ENCODE data around the gene CSK. TPM values are rescaled to one million over a fixed set of nuclear protein-coding genes. Genes with fewer than 3 reads are reported as not detected.

Gene CSK
- total RNA-seq, 1 experiment from 2014 or later, result 49.2 TPM

- TF ChIP-seq, protein P1, sequence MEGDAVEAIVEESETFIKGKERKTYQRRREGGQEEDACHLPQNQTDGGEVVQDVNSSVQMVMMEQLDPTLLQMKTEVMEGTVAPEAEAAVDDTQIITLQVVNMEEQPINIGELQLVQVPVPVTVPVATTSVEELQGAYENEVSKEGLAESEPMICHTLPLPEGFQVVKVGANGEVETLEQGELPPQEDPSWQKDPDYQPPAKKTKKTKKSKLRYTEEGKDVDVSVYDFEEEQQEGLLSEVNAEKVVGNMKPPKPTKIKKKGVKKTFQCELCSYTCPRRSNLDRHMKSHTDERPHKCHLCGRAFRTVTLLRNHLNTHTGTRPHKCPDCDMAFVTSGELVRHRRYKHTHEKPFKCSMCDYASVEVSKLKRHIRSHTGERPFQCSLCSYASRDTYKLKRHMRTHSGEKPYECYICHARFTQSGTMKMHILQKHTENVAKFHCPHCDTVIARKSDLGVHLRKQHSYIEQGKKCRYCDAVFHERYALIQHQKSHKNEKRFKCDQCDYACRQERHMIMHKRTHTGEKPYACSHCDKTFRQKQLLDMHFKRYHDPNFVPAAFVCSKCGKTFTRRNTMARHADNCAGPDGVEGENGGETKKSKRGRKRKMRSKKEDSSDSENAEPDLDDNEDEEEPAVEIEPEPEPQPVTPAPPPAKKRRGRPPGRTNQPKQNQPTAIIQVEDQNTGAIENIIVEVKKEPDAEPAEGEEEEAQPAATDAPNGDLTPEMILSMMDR (conservative IDR thresholded peaks at IDR 0.05), result no peak
- H2BK5ac ChIP-seq (ENCODE audit: insufficient read length, low read length), result no peak overlapping the region
- H3K4ac ChIP-seq (ENCODE audit: low read depth, low read length), result no peak overlapping the region
- no peak overlapping the region for H3K23ac ChIP-seq (ENCODE audit: insufficient read length, low read depth, low read length)
- H3K9ac ChIP-seq (ENCODE audit: extremely low read depth, insufficient read length, low read length), result no peak overlapping the region
- H4K91ac ChIP-seq (ENCODE audit: insufficient read length, low read depth, low read length), result no peak overlapping the region
- H4K20me1 ChIP-seq (ENCODE audit: control insufficient read depth, insufficient read depth, insufficient read length), result no peaks in the 10 kb centered on the region
- no peak overlapping the region for H4K8ac ChIP-seq (replicated peaks; ENCODE audit: insufficient read length, low read depth, low read length)
- no peaks in the 10 kb centered on the region for H3K4me1 ChIP-seq (ENCODE audit: insufficient read depth, low read length)
- no peak overlapping the region for H3K4me2 ChIP-seq (ENCODE audit: insufficient read depth, insufficient read length, low read length)
- no peaks in the 10 kb centered on the region for H3K9me3 ChIP-seq (ENCODE audit: control insufficient read depth, low read depth, low read length)
- H3K4me1 Mint-ChIP-seq, result peaks cover 40 to 56% of the 10 kb centered on the region in 2 experiments
- no peak overlapping the region; a peak in 1 of 5 replicates for H3K4me3 Mint-ChIP-seq
- no peaks in the 10 kb centered on the region for H3K9me3 Mint-ChIP-seq
- H3K27me3 ChIP-seq (ENCODE audit: insufficient read depth, low read length), result peaks cover 4% of the 10 kb centered on the region; the same call in 1 of the 2 replicates
- H2BK120ac ChIP-seq (ENCODE audit: low read depth, low read length, poor library complexity, severe bottlenecking), result no peak overlapping the region
- no peak overlapping the region for H4K5ac ChIP-seq (ENCODE audit: insufficient read length, low read depth, low read length)
- no peak overlapping the region; the same call in 1 of the 2 replicates for H3K14ac ChIP-seq (ENCODE audit: insufficient read depth, low read length)
- no peak overlapping the region for H2BK12ac ChIP-seq (ENCODE audit: insufficient read length, low read depth, low read length)
- H2AFZ ChIP-seq (ENCODE audit: low read length), result no peak overlapping the region
- H3K27me3 Mint-ChIP-seq (ENCODE audit: low read depth), result peaks cover 51% of the 10 kb centered on the region
- no peak overlapping the region for H2AK5ac ChIP-seq (ENCODE audit: insufficient read length, low read length)
- no peak overlapping the region for H2BK15ac ChIP-seq (ENCODE audit: low read depth, low read length)
- H3K27ac Mint-ChIP-seq, result no peak overlapping the region; a peak in 1 of 7 replicates
- no peak overlapping the region for H2BK20ac ChIP-seq (ENCODE audit: low read depth, low read length, poor library complexity, severe bottlenecking)
- no peaks in the 10 kb centered on the region for H3K79me2 ChIP-seq (ENCODE audit: insufficient read depth, low read length)
- no CpG with 5 or more reads among the region's 6 CpGs for WGBS (ENCODE audit: extremely low coverage, insufficient read length, low lambda C conversion rate)
- peaks cover 11% of the 10 kb centered on the region for H3K23me2 ChIP-seq (ENCODE audit: insufficient read length, low read depth, low read length, poor library complexity, severe bottlenecking)
- no peak overlapping the region for H3T11ph ChIP-seq (ENCODE audit: low read length)
- DNase-seq, result no peak
- H3K18ac ChIP-seq (ENCODE audit: insufficient read length, low read depth, low read length), result no peak overlapping the region
- no peaks in the 10 kb centered on the region for H3K36me3 Mint-ChIP-seq (ENCODE audit: insufficient read depth in 1 of 3, low read depth in 3 of 3)
- no peaks in the 10 kb centered on the region for H3K79me1 ChIP-seq (ENCODE audit: insufficient read depth, low read depth, low read length, poor library complexity, severe bottlenecking)
- no peak overlapping the region for H3K27ac ChIP-seq (ENCODE audit: insufficient read length, low read depth, low read length)
- no peak overlapping the region for H3K56ac ChIP-seq (ENCODE audit: insufficient read length, low read depth, low read length)
Measured at GRCh38 chr15:74777769-74778598, 3.9 kb upstream of the CSK start.

Measured in H9 (cell line).